ENCODE data around the gene LMX1A. TPM values are rescaled to one million over a fixed set of nuclear protein-coding genes. Genes with fewer than 3 reads are reported as not detected.

LMX1A gene
- polyA plus RNA-seq, 2 of the 4 experiments (the other 2 are of a cell fraction) = not detected

GRCh38 chr1:165287329-165287728 lies 69.2 kb downstream of the LMX1A start:
- 68% methylated on average over 3 of the region's 3 CpGs for WGBS (ENCODE audit: missing lambda C conversion rate)
- DNase-seq (ENCODE audit: low read depth in 1 of 2, low spot score in 1 of 2) = no peak
- no peak for TF ChIP-seq JUNB (IDR thresholded peaks at IDR 0.05)
- no peak for TF ChIP-seq PHF8 (IDR thresholded peaks at IDR 0.05; ENCODE audit: borderline replicate concordance, low read depth)
- TF ChIP-seq SREBF2 (IDR thresholded peaks at IDR 0.05) = no peak
- TF ChIP-seq NPAS2 (CRISPR knock-in tag; IDR thresholded peaks at IDR 0.05; ENCODE audit: borderline replicate concordance) = no peak
- no peak for TF ChIP-seq KDM5A (IDR thresholded peaks at IDR 0.05)
- no peak for TF ChIP-seq HDAC2 (IDR thresholded peaks at IDR 0.05)
- TF ChIP-seq ZSCAN20 (CRISPR knock-in tag; IDR thresholded peaks at IDR 0.05) = no peak
- no peak for TF ChIP-seq HEYL (CRISPR knock-in tag; IDR thresholded peaks at IDR 0.05)
- no peak for TF ChIP-seq NFE2L2 (conservative IDR thresholded peaks at IDR 0.05; ENCODE audit: low read length)
- no peak for TF ChIP-seq MYC (IDR thresholded peaks at IDR 0.05; ENCODE audit: borderline replicate concordance, low read length)
- TF ChIP-seq, protein P1, sequence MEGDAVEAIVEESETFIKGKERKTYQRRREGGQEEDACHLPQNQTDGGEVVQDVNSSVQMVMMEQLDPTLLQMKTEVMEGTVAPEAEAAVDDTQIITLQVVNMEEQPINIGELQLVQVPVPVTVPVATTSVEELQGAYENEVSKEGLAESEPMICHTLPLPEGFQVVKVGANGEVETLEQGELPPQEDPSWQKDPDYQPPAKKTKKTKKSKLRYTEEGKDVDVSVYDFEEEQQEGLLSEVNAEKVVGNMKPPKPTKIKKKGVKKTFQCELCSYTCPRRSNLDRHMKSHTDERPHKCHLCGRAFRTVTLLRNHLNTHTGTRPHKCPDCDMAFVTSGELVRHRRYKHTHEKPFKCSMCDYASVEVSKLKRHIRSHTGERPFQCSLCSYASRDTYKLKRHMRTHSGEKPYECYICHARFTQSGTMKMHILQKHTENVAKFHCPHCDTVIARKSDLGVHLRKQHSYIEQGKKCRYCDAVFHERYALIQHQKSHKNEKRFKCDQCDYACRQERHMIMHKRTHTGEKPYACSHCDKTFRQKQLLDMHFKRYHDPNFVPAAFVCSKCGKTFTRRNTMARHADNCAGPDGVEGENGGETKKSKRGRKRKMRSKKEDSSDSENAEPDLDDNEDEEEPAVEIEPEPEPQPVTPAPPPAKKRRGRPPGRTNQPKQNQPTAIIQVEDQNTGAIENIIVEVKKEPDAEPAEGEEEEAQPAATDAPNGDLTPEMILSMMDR (IDR thresholded peaks at IDR 0.05) = no peak
- TF ChIP-seq MAFK (IDR thresholded peaks at IDR 0.05; ENCODE audit: partially characterized antibody) = no peak
- no peak for TF ChIP-seq CBX2 (IDR thresholded peaks at IDR 0.05; ENCODE audit: borderline replicate concordance, low read depth)
- TF ChIP-seq REST (IDR thresholded peaks at IDR 0.05) = no peak
- no peak for TF ChIP-seq RARB (CRISPR knock-in tag; IDR thresholded peaks at IDR 0.05)
- TF ChIP-seq HOXA7 (CRISPR knock-in tag; IDR thresholded peaks at IDR 0.05) = no peak
- TF ChIP-seq TFCP2L1 (CRISPR knock-in tag; IDR thresholded peaks at IDR 0.05) = no peak
- H3K4me1 ChIP-seq = peaks cover 25% of the 10 kb centered on the region
- H3K9me3 ChIP-seq = peaks cover 4% of the 10 kb centered on the region; the same call in 2 of the 3 replicates
- CTCF ChIA-PET = no interaction called here
- peak overlapping the region; percentile 76 for H3K4me2 ChIP-seq
- no peak overlapping the region; a peak in 1 of 6 replicates for H3K27ac ChIP-seq
- ATAC-seq = no peak
- no peak for FAIRE-seq
- POLR2A ChIA-PET = no interaction called here
- H3K4me3 ChIP-seq = no peak overlapping the region

DNA sequence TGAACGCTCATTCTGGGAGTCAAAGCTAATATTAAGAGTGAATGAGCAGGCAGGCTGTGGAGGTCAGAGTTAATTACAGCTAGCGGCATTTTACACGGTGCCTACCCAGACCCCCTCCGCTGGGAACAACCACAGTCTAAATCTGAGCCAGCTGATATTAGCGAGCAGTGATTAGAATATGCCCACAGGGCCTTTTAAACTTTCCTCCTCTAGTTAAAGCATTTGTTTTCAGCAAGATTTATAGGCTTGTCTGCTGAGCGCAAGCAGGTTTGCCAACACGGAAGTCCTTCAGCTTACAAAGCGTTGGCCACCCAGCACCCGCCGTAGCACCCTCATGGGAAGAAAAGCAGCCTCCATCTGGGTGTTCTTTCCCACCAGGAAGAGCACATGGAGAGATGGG lies 72.1 kb downstream of the LMX1A start:
- WGBS (ENCODE audit: missing lambda C conversion rate) = 52% methylated on average over 10 of the region's 10 CpGs
- ChIA-PET CTCF (no interaction called here), POLR2A (no interaction called here)
- H3K4me1 ChIP-seq = peaks cover 25% of the 10 kb centered on the region
- TF ChIP-seq ZSCAN20 (CRISPR knock-in tag; IDR thresholded peaks at IDR 0.05) (no peak), POLR2A (IDR thresholded peaks at IDR 0.05; ENCODE audit: low read length) (no peak), ESRRA (IDR thresholded peaks at IDR 0.05; ENCODE audit: borderline replicate concordance, low read length) (no peak), POLR2AphosphoS2 (conservative IDR thresholded peaks at IDR 0.05; ENCODE audit: low read length) (no peak), CBX2 (IDR thresholded peaks at IDR 0.05; ENCODE audit: borderline replicate concordance, low read depth) (no peak), EHF (CRISPR knock-in tag; IDR thresholded peaks at IDR 0.05) (no peak), HOXB13 (CRISPR knock-in tag; IDR thresholded peaks at IDR 0.05; ENCODE audit: low read depth) (no peak), RAD21 (conservative IDR thresholded peaks at IDR 0.05 in 1 of 2, IDR thresholded peaks at IDR 0.05 in 1 of 2) (no peak), CHD2 (IDR thresholded peaks at IDR 0.05; ENCODE audit: low read length, partially characterized antibody) (no peak), RCOR1 (IDR thresholded peaks at IDR 0.05; ENCODE audit: low read depth, low read length) (no peak), HOXB5 (CRISPR knock-in tag; IDR thresholded peaks at IDR 0.05) (no peak), FOXS1 (CRISPR knock-in tag; IDR thresholded peaks at IDR 0.05) (no peak), BHLHE40 (IDR thresholded peaks at IDR 0.05; ENCODE audit: low read depth, low read length) (no peak)
- TF ChIP-seq, protein P2, sequence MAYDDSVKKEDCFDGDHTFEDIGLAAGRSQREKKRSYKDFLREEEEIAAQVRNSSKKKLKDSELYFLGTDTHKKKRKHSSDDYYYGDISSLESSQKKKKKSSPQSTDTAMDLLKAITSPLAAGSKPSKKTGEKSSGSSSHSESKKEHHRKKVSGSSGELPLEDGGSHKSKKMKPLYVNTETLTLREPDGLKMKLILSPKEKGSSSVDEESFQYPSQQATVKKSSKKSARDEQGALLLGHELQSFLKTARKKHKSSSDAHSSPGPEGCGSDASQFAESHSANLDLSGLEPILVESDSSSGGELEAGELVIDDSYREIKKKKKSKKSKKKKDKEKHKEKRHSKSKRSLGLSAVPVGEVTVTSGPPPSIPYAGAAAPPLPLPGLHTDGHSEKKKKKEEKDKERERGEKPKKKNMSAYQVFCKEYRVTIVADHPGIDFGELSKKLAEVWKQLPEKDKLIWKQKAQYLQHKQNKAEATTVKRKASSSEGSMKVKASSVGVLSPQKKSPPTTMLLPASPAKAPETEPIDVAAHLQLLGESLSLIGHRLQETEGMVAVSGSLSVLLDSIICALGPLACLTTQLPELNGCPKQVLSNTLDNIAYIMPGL (CRISPR knock-in tag; IDR thresholded peaks at IDR 0.05; ENCODE audit: borderline replicate concordance) = no peak
- TF ChIP-seq, protein P3, sequence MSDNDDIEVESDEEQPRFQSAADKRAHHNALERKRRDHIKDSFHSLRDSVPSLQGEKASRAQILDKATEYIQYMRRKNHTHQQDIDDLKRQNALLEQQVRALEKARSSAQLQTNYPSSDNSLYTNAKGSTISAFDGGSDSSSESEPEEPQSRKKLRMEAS (IDR thresholded peaks at IDR 0.05) = no peak
- no peak overlapping the region for H3K4me2 ChIP-seq
- DNase-seq (ENCODE audit: low read depth in 1 of 2, low spot score in 1 of 2) (no peak), FAIRE-seq (no peak), ATAC-seq (no peak)
- H3K9me3 ChIP-seq = no peaks in the 10 kb centered on the region
- no peak overlapping the region for H3K4me3 ChIP-seq
- no peak overlapping the region for H3K27ac ChIP-seq

Measured in A549 (cell line).